GM21723 (cell line): ENCODE measurements around the gene VAC14.

Source experiments
- ATAC-seq: cut with Tn5 transposase; IDR thresholded peaks from one replicate; pipeline ENCODE4 v1.9.1; 2021; ENCODE audit warnings: mild to moderate bottlenecking, moderate library complexity; ENCODE audit not compliant: unreplicated experiment

The VAC14 gene

GRCh38 chr16:70694088-70694867 lies 106.7 kb downstream of the VAC14 start:
- no peak for ATAC-seq

DNA sequence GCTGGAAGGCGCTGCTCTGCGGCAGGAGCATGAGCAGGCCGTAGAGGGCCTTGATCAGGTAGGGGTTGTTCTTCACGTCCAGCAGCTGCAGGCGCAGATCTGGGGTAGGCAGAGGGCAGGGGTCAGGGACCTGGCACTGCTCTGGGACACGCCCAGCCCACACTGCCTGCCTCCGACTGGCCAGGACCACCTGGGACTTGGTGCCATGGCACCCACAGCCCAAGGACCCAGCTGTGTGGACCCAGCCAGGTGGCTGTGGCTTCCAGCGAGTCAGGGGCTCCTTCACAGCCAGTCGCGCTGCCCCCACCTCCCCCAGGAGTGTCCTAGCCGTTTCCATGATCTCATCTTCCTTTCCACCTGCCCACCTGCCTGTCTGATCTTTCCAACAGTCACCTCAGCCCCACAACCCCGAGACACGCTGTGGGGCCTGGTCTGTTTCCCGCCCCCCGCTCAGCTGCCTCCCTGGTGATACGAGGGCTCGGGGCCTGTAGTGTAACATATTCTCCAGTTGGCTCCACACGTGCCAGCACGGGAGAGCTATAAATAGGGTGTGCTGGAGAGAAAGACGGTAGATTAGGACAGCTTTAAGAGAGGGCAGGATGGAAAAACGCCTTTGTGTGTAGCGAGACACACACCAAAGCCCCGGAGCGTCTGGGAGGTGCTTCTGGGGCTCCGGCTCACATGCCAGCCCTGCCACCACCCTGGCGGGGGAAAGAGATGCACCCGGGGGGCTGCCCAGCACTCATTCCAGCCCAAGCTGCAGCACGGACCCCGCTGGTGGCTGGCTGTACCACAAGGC lies 107.9 kb downstream of the VAC14 start:
- ATAC-seq = no peak

DNA sequence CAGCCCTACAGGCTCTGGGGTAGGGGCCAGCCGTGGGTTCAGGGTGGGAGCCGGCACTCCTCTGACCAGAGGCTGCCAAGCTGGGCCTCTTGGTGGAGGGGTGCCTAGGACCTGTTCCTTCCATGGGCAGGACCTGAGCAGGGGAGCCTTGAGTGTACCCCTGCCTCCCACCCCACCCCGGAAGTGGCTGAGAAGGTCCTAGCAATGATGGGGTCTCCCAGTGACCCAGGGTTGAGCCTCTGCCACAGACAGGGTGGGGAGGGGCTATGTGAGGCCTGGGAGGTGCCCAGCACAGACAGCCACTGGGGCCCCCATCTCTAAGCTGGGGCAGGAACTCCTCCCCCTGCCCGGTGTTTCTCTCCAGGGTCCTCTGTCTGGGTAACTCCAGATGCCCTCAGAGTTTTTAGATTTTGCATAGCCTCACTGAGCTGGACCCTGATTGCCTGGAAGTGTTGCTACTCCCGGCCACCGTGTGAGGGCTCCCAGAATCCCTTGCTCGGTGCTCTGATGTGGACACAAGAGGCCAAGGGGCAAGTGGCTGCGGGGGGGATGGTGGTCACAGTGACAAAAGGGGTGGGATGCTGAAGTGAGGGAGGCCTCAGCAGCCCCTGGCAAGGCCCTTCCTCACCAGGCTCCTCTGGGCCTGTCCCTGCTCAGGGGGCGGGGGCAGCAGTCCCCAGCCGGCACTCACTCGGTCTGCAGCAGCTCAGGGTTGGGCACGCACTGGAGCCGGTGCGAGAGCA lies 108.7 kb downstream of the VAC14 start:
- no peak for ATAC-seq

- no peak for ATAC-seq
Measured at GRCh38 chr16:70691223-70692129, 109.5 kb downstream of the VAC14 start.

- no peak for ATAC-seq
Measured at GRCh38 chr16:70689970-70690891, 110.7 kb downstream of the VAC14 start.

- ATAC-seq = no peak
Measured at GRCh38 chr16:70689035-70689969, 111.7 kb downstream of the VAC14 start.

GRCh38 chr16:70688246-70688742 lies 112.7 kb downstream of the VAC14 start:
- no peak for ATAC-seq

DNA sequence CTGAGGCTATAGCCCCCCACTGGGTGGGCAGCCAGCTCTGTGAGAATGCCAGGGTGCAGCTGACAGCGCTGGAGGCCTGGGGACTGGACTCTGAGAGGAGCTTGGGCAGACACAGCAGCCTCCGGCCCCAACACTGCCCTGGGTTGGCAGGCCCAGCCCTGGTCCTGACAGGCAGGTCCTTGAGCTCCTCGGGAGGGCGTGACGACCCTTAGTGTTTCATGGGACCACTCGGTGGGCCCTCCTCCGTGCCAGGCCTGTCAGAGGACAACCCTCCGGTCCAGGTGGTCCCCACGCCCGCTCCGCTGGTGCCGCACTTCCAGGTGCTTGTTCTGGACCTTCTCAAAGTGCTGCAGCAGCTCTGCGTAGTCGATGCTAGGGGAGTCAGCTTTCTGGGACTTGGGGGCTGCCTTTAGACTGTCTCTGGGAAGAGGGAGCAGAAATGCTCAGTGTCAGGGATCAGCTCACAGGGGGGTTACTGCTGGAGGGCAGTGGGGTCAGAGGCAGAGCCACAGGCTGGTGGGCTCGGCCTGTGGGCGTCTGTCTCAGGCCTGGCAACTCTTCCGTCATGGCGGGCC lies 113.2 kb downstream of the VAC14 start:
- ATAC-seq = no peak

DNA sequence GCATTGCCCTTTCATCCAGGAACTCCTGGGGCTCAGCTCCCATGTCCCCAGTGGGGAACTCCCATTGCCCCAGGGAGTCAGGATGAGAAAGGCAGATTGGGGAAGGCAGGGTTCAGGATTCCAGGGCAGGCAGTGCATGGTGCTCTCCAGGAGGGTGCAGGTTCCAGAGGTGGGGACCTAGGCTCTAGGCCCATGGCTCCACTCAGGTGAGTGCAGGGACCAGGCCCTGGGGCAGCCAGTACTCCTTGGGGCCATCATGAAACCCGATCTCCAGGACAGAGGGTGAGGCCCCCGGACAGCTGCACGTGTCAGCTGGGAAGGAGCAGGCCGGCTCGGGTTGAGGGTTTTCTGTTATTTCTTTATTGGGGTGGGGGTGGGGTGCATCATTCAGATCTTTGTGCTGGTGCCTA lies 113.9 kb downstream of the VAC14 start:
- ATAC-seq = no peak

DNA sequence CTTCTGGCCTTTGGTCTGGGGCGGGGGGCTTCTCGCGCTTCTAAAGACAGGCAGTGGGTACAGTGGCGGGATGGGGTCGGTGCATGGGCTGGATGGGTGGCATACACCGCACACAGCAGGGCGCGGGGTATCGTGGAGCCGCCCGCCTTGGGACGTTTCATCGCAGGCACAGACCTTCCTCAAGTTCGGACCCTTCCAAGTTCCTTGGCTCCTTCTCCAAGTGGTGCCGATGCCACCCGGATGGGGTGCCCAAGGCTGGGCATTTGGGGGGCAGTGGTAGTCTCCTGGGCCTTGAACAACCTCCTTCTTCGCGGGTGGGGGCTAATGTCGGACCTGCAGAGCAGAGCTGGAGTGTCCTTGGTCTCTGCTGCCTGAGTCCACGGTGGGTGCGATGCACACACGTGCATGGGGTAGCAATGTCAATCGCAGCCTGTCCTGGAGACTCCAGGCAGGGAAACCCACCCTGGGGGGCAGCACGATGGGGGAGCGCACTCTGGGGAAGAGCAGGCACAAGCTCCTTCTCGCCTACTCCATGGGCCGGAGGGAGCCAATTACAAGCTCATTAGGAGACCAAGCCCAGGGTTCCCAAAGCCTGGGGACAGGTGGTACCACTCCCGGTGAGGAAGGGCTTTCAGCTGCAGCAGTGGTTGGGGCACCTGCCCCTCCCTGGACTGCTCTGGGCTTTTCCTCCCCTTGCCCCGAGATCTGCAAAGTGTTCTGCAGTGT lies 114.4 kb downstream of the VAC14 start:
- ATAC-seq = no peak

DNA sequence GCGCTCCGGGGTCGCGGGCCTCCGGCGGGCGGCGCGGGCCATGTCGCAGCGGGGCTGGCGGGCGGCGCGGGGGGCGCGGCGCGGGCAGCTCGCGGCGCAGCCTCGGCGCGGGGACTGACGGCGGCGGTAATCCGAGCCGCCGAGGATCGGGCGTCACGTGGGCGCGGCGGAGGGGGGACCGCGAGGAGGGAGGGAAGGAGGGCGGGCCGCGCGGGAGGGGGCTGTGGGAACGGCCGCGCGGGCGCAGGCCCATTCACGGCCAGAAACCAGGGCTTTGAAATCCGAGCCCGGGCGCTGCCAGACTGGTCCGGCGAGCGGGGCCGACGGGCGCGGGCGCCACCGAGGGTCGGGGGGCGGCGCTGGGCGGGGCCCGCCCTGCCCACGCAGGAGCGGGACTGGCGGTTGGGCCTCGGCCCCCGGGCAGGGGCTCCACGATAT lies 115.0 kb downstream of the VAC14 start, which contains the start of gene MTSS2:
Gene MTSS2, minus strand, starts transcription at position 116 of the 438 bp plus-strand sequence. CDS start 262 bp downstream, outside the sequence.
- no peak for ATAC-seq

GRCh38 chr16:70685061-70685937 lies 115.7 kb downstream of the VAC14 start:
- ATAC-seq = no peak

DNA sequence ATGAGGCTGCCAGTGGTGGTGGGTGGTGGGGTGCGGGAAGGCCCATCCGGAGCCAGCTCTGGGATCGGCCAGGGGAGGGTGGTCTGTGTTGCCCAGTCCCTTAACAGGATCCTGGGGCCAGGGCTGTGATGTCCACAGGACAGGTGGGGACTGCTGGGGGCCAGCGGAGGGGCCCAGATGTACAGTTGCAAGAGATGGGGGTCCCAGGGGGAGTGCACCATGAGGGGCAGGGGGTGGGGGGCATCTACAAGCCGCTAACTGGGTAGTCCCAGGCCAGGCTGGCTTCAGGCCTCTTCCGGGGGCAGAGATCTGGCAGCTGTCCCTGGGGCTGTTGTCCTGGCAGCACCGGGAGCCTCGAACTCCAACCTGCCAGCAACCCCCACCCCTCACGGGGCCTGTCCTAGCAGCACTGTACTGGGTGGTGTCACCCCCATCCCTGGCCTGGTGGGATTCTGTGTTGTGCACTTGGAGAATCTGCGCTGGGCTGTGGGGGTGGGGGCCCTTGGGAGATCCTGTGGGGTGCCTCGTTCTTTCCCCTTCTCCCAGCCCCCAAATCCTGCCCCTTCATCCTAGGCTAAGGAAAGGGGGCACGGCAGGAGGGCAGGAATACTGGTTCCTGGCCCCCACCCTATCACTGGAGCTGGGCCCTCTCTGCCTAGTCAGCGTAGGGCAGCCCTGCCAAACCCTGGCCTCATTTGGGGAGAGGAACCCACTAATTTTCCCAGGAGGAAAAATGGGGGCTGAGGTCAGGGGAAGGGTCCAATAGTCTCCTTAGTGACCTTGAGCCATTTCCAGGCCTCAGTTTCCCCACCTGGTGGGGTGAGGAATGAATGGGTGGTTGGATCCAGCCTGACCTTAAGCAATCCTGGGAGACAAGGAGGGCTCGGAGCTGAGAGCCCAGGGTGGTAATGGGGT lies 116.6 kb downstream of the VAC14 start:
- no peak for ATAC-seq

DNA sequence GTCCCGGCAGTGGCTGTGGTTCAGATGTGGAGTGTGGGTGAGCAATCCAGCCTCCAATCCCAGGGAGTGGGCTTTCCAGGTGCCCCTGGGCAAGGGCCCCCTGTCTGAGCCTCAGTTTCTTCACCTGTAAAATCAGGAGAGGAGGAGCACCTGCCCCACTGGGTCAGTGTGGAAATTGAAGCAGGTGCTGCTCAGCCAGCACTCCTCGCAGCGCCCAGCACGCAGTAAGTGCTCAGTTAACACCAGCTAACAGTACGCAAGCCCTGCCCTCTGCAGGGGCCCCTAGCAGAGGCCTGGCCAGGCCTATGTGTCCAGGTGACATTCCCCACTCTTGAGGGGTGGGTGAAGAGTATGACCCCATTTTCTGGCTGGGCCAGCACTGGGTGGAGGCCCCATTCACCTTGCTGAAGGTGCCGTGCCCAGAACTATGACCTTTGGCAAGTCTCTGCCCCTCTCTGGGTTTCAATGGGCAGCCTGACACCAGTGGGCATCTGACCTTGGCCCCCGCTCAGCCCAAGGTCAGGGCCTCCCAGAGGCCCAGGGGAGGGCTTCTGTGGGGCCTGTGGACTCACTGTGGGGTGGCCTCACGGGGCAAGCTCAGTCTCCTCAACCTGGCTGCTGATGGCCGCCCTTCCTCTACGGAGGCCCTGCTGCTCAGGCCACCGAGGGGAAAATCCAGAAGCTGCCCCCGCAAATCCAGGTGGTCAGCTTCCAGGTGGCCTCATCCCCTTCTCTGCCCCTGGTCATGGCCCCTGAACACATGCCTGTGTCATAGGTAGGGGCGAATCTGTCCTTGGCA lies 117.6 kb downstream of the VAC14 start:
- no peak for ATAC-seq
